Uterus (tissue), 2 donors: Measurements from ENCODE around the gene PPP1R16B.

ENCODE experiments used
- POLR2A ChIP-seq, 2 donors: fragments of 450-650 bp; IDR thresholded peaks; one replicate each; pipeline ENCODE4 v1.6.1; 2016; ENCODE audit warnings: antibody characterized with exemption in 2 of 2, mild to moderate bottlenecking in 1 of 2, moderate library complexity in 1 of 2
- TF ChIP-seq, protein P1 (sequence below), 4 experiments: fragments of 200-600 bp in 2 of 4; fragments of 450-650 bp in 2 of 4; sonication (generic) in 2 of 4; IDR thresholded peaks; one replicate each; pipeline ENCODE4 v1.5.1; 2016 to 2019; ENCODE audit warnings: antibody characterized with exemption in 4 of 4, mild to moderate bottlenecking in 2 of 4, moderate library complexity in 1 of 4

DNA sequence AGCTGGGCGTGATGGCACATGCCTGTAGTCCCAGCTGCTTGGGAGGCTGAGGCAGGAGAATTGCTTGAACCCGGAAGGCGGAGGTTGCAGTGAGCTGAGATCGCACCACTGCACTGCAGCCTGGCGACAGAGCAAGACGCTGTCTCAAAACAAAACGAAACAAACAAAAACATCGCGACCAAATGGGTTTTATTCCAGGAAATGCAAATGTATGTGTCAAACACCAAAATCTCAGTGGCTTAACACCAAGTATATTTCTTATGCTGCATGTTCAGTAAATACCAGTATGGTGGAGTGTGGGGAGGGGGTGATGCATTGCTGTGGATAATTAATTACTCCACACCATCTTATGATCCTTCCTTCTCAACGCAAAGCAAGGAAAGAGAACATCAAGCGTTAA lies 29.1 kb upstream of the PPP1R16B start:
- TF ChIP-seq, protein P1, sequence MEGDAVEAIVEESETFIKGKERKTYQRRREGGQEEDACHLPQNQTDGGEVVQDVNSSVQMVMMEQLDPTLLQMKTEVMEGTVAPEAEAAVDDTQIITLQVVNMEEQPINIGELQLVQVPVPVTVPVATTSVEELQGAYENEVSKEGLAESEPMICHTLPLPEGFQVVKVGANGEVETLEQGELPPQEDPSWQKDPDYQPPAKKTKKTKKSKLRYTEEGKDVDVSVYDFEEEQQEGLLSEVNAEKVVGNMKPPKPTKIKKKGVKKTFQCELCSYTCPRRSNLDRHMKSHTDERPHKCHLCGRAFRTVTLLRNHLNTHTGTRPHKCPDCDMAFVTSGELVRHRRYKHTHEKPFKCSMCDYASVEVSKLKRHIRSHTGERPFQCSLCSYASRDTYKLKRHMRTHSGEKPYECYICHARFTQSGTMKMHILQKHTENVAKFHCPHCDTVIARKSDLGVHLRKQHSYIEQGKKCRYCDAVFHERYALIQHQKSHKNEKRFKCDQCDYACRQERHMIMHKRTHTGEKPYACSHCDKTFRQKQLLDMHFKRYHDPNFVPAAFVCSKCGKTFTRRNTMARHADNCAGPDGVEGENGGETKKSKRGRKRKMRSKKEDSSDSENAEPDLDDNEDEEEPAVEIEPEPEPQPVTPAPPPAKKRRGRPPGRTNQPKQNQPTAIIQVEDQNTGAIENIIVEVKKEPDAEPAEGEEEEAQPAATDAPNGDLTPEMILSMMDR (IDR thresholded peaks at IDR 0.05) = no peak
- no peak for TF ChIP-seq POLR2A (IDR thresholded peaks at IDR 0.05)
